Keratinocyte (primary cell): ENCODE results near the gene RCAN2.

Experiments
- EZH2 ChIP-seq: IDR thresholded peaks from one replicate; pipeline ENCODE4 v1.6.1; 2012; ENCODE audit warnings: inconsistent platforms, mild to moderate bottlenecking, low read length, moderate library complexity
- TF ChIP-seq, protein P1 (sequence below), 3 experiments: IDR thresholded peaks in 1 of 3; conservative IDR thresholded peaks in 1 of 3; optimal IDR thresholded peaks in 1 of 3; 2 replicates in 2 of 3; 3 replicates in 1 of 3; pipeline versions ENCODE3 to v1.5.1; 2011; ENCODE audit warnings: low read length in 3 of 3, mild to moderate bottlenecking in 3 of 3, moderate library complexity in 2 of 3, control low read depth in 1 of 3, inconsistent platforms in 1 of 3; ENCODE audit not compliant: insufficient read depth in 2 of 3; ENCODE audit errors: extremely low read depth in 1 of 3

DNA sequence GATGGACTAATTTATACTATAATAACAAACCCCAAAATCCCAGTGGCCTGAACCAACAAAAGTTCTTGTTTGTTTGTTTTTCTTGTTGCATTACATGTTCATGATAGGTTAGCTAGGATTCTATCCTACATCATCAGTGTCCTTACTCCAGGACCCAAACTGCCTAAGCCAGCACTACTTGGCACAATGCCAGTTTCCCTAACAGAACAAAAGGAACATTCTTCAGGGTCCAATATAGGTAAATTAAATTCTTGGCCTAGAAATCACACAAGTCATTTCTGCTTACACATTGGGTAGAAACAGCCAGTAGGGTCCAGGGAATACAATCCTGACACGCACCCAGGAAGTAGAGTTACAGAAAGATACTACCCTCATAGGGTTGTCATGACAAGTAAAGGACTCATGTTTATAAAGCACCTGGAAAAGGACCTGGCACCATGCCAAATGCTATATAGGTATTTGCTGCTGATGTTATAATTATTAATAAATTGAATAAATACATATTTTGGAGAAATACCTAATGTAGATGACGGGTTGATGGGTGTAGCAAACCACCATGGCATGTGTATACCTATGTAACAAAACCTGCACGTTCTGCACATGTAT is 38.8 kb downstream of the RCAN2 start:
- TF ChIP-seq, protein P1, sequence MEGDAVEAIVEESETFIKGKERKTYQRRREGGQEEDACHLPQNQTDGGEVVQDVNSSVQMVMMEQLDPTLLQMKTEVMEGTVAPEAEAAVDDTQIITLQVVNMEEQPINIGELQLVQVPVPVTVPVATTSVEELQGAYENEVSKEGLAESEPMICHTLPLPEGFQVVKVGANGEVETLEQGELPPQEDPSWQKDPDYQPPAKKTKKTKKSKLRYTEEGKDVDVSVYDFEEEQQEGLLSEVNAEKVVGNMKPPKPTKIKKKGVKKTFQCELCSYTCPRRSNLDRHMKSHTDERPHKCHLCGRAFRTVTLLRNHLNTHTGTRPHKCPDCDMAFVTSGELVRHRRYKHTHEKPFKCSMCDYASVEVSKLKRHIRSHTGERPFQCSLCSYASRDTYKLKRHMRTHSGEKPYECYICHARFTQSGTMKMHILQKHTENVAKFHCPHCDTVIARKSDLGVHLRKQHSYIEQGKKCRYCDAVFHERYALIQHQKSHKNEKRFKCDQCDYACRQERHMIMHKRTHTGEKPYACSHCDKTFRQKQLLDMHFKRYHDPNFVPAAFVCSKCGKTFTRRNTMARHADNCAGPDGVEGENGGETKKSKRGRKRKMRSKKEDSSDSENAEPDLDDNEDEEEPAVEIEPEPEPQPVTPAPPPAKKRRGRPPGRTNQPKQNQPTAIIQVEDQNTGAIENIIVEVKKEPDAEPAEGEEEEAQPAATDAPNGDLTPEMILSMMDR (optimal IDR thresholded peaks at IDR 0.05 in 1 of 3, IDR thresholded peaks at IDR 0.05 in 1 of 3, conservative IDR thresholded peaks at IDR 0.05 in 1 of 3; ENCODE audit: extremely low read depth in 1 of 3, insufficient read depth in 2 of 3, low read length in 3 of 3) = no peak
- no peak for TF ChIP-seq EZH2
